HepG2 (cell line): ENCODE measurements around the gene PARP2. TPM values are rescaled to one million over a fixed set of nuclear protein-coding genes. Genes with fewer than 3 reads are reported as not detected.
A peak's percentile ranks its signal among the peaks of the same experiment; 100 is the strongest.

Source experiments
- ATF2 ChIP-seq: sonication (generic); formaldehyde crosslinking; IDR thresholded peaks from 2 replicates; pipeline ENCODE4 v1.4.0; 2020; ENCODE audit warnings: missing genetic modification reagents
- BCL3 ChIP-seq: sonication (generic); formaldehyde crosslinking; IDR thresholded peaks from 2 replicates; pipeline ENCODE4 v1.5.1; 2020; ENCODE audit warnings: mild to moderate bottlenecking, missing genetic modification reagents, moderate library complexity
- FOXJ3 ChIP-seq: sonication (generic); formaldehyde crosslinking; IDR thresholded peaks from 2 replicates; pipeline ENCODE4 v1.4.0; 2020; ENCODE audit warnings: missing genetic modification reagents, mild to moderate bottlenecking, borderline replicate concordance
- HMGA1 ChIP-seq: sonication (generic); formaldehyde crosslinking; conservative IDR thresholded peaks from 2 replicates; pipeline ENCODE4 v1.4.0; 2020; ENCODE audit warnings: missing genetic modification reagents
- ISL2 ChIP-seq: sonication (generic); formaldehyde crosslinking; IDR thresholded peaks from 2 replicates; pipeline ENCODE4 v1.5.0; 2020; ENCODE audit warnings: missing genetic modification reagents
- KAT8 ChIP-seq: IDR thresholded peaks from 2 replicates; pipeline ENCODE4 v1.6.1; 2016; ENCODE audit warnings: missing genetic modification reagents, missing compliant biosample characterization
- MEIS2 ChIP-seq: sonication (generic); formaldehyde crosslinking; IDR thresholded peaks from 2 replicates; pipeline ENCODE4 v1.9.0; 2021; ENCODE audit warnings: mild to moderate bottlenecking, missing genetic modification reagents
- MXD4 ChIP-seq: IDR thresholded peaks from 2 replicates; pipeline ENCODE4 v1.6.1; 2016; ENCODE audit warnings: mild to moderate bottlenecking, missing biosample characterization, missing genetic modification reagents
- NPAS2 ChIP-seq: sonication (generic); formaldehyde crosslinking; IDR thresholded peaks from 2 replicates; pipeline ENCODE4 v1.8.0; 2022; ENCODE audit warnings: mild to moderate bottlenecking, missing genetic modification reagents, borderline replicate concordance
- PCBP1 ChIP-seq: fragments of 200-400 bp; formaldehyde crosslinking; IDR thresholded peaks from 2 replicates; pipeline ENCODE4 v1.6.1; 2017; ENCODE audit warnings: mild to moderate bottlenecking, low read depth, low read length, borderline replicate concordance
- PLSCR1 ChIP-seq: sonication (generic); formaldehyde crosslinking; IDR thresholded peaks from 2 replicates; pipeline ENCODE4 v1.5.0; 2020; ENCODE audit warnings: missing genetic modification reagents, mild to moderate bottlenecking, borderline replicate concordance
- SATB2 ChIP-seq: sonication (generic); formaldehyde crosslinking; IDR thresholded peaks from 2 replicates; pipeline ENCODE4 v1.5.0; 2020; ENCODE audit warnings: missing genetic modification reagents
- ZNF207 ChIP-seq: fragments of 450-650 bp; IDR thresholded peaks from 2 replicates; pipeline ENCODE4 v1.6.1; 2016; ENCODE audit warnings: antibody characterized with exemption, borderline replicate concordance
- ZNF230 ChIP-seq: sonication (generic); formaldehyde crosslinking; IDR thresholded peaks from 2 replicates; pipeline ENCODE4 v1.4.0; 2020; ENCODE audit warnings: mild to moderate bottlenecking, missing genetic modification reagents
- ZNF350 ChIP-seq: sonication (generic); formaldehyde crosslinking; IDR thresholded peaks from 2 replicates; pipeline ENCODE4 v1.4.0; 2020; ENCODE audit warnings: mild to moderate bottlenecking, low read depth, missing genetic modification reagents, borderline replicate concordance
- ZNF367 ChIP-seq: sonication (generic); formaldehyde crosslinking; IDR thresholded peaks from 2 replicates; pipeline ENCODE4 v1.4.0; 2020; ENCODE audit warnings: missing genetic modification reagents, borderline replicate concordance
- ZNF503 ChIP-seq: sonication (generic); formaldehyde crosslinking; IDR thresholded peaks from 2 replicates; pipeline ENCODE4 v1.4.0; 2020; ENCODE audit warnings: missing genetic modification reagents
- ZNF557 ChIP-seq: sonication (generic); formaldehyde crosslinking; IDR thresholded peaks from 2 replicates; pipeline ENCODE4 v1.4.0; 2020; ENCODE audit warnings: missing genetic modification reagents
- ZNF607 ChIP-seq: sonication (generic); formaldehyde crosslinking; IDR thresholded peaks from 2 replicates; pipeline ENCODE4 v1.5.1; 2020; ENCODE audit warnings: missing genetic modification reagents, mild to moderate bottlenecking, borderline replicate concordance
- ZNF644 ChIP-seq: IDR thresholded peaks from 2 replicates; pipeline ENCODE4 v1.6.1; 2016; ENCODE audit warnings: low read depth
- ZNF772 ChIP-seq: sonication (generic); formaldehyde crosslinking; IDR thresholded peaks from 2 replicates; pipeline ENCODE4 v1.5.0; 2020; ENCODE audit warnings: mild to moderate bottlenecking, missing genetic modification reagents
- ZNF850 ChIP-seq: sonication (generic); formaldehyde crosslinking; conservative IDR thresholded peaks from 2 replicates; pipeline ENCODE4 v1.9.0; 2021; ENCODE audit warnings: mild to moderate bottlenecking, missing genetic modification reagents
- polyA plus RNA-seq, 8 experiments: library from polyadenylated mRNA; depleted of rRNA in 3 of 8; stranded (reverse) in 7 of 8; unstranded in 1 of 8; fragments of >200 nt; fragmentation: Illumina TruSeq in 4 of 8; extraction: Trizol in 4 of 8; gene quantifications; 2 replicates each; pipeline versions ENCODE4 v1.2.1 to v1.2.3, GENCODE V29; 2011 to 2016; ENCODE audit warnings: low read depth in 4 of 8, missing spikeins in 1 of 8, mixed read lengths in 1 of 8; ENCODE audit not compliant: insufficient read depth in 1 of 8
- total RNA-seq, 5 experiments: library from RNA; depleted of rRNA; stranded (reverse); fragments of >200 nt; fragmentation: Illumina TruSeq; extraction: Trizol; gene quantifications; 2 replicates each; pipeline ENCODE4 v1.2.3, GENCODE V29; 2016; ENCODE audit warnings: low read depth in 1 of 5
- TF ChIP-seq, protein P1 (sequence below): sonication (generic); formaldehyde crosslinking; IDR thresholded peaks from 2 replicates; pipeline ENCODE4 v1.5.0; 2020; ENCODE audit warnings: missing genetic modification reagents
- TF ChIP-seq, protein P2 (sequence below): IDR thresholded peaks from 2 replicates; pipeline ENCODE4 v1.6.1; 2018; ENCODE audit warnings: missing genetic modification reagents

The PARP2 gene
- total and polyA plus RNA-seq, 2 of the 13 experiments (the other 11 are each of a cell fraction or from before 2014, with no cell fraction given): 37.3 to 38.4 TPM

DNA sequence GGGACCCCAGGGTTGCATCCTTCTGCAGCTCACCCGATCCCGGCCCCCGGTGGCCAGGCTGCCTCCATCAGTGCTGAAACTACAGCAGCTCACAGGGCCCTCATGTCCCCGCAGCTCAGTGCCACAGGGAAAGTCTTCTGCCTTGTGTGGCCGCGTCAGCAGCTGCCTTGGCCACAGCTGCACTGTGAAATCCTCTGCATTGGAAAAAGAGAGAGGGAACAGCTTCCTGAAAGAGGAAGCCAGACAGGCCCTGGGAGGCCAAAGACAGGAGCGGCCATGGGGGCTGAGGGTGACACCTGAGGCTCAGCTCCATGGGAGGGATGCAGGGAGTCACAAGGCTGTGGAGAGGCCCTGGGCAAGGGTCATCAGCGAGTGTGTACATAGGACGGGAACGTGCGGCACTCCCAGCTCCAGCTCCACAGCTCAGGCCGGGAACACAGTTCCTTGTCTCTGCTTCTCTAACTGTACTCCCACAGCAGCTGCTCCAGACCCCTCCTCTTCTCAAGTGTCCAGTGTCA is 32.7 kb downstream of the PARP2 start (continued):
- no peak for TF ChIP-seq NPAS2 (CRISPR knock-in tag)
- TF ChIP-seq MXD4 (CRISPR knock-in tag): peak; percentile 71; the same call in 1 of the 2 replicates
- no peak for TF ChIP-seq ZNF207
- TF ChIP-seq ZNF350 (CRISPR knock-in tag): peak; percentile 70
- TF ChIP-seq ZNF644 (CRISPR knock-in tag): no peak
- TF ChIP-seq, protein P1, sequence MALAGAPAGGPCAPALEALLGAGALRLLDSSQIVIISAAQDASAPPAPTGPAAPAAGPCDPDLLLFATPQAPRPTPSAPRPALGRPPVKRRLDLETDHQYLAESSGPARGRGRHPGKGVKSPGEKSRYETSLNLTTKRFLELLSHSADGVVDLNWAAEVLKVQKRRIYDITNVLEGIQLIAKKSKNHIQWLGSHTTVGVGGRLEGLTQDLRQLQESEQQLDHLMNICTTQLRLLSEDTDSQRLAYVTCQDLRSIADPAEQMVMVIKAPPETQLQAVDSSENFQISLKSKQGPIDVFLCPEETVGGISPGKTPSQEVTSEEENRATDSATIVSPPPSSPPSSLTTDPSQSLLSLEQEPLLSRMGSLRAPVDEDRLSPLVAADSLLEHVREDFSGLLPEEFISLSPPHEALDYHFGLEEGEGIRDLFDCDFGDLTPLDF (CRISPR knock-in tag): no peak
- TF ChIP-seq ATF2 (CRISPR knock-in tag): 0 out of 2 replicates have a peak, but pooled peaks have one; percentile 33
- TF ChIP-seq PLSCR1 (CRISPR knock-in tag): no peak
- no peak for TF ChIP-seq FOXJ3 (CRISPR knock-in tag)
- TF ChIP-seq ISL2: no peak
- TF ChIP-seq ZNF230: no peak
- no peak for TF ChIP-seq KAT8 (CRISPR knock-in tag)
- TF ChIP-seq ZNF607 (CRISPR knock-in tag): 0 out of 2 replicates have a peak, but pooled peaks have one; percentile 35
- no peak for TF ChIP-seq SATB2 (CRISPR knock-in tag)
- TF ChIP-seq PCBP1: no peak
- no peak for TF ChIP-seq MEIS2 (CRISPR knock-in tag)
- TF ChIP-seq HMGA1: no peak
- no peak for TF ChIP-seq ZNF503 (CRISPR knock-in tag)
- no peak for TF ChIP-seq ZNF850 (CRISPR knock-in tag)
- TF ChIP-seq, protein P2, sequence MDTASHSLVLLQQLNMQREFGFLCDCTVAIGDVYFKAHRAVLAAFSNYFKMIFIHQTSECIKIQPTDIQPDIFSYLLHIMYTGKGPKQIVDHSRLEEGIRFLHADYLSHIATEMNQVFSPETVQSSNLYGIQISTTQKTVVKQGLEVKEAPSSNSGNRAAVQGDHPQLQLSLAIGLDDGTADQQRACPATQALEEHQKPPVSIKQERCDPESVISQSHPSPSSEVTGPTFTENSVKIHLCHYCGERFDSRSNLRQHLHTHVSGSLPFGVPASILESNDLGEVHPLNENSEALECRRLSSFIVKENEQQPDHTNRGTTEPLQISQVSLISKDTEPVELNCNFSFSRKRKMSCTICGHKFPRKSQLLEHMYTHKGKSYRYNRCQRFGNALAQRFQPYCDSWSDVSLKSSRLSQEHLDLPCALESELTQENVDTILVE (CRISPR knock-in tag): no peak
- peak; percentile 53; the same call in 1 of the 2 replicates for TF ChIP-seq BCL3 (CRISPR knock-in tag)
- TF ChIP-seq ZNF367 (CRISPR knock-in tag): no peak
- TF ChIP-seq ZNF772 (CRISPR knock-in tag): no peak
- 0 out of 2 replicates have a peak, but pooled peaks have one; percentile 24 for TF ChIP-seq ZNF557 (CRISPR knock-in tag)
